Calu3 (cell line): Measurements from ENCODE around the gene CAPN15. TPM values are rescaled to one million over a fixed set of nuclear protein-coding genes. Genes with fewer than 3 reads are reported as not detected.

Experiments used
- BruUV-seq: library from RNA; stranded (reverse); fragments of 400-500 nt; replicated peaks from 2 replicates; lab custom pipeline; 2021; lab: Mats Ljungman, UMichigan
- CTCF ChIA-PET: fragments of 300-600 bp; sonication (Branson Sonifier 250); formaldehyde crosslinking; loops from one replicate; lab custom pipeline; 2022; ENCODE audit warnings: antibody characterized with exemption; lab: Charles Lee
- DNase-seq: peaks from one replicate; pipeline ENCODE4 v3.0.0; 2022
- H3K27ac Mint-ChIP-seq: one replicate; pipeline ENCODE4 v1.8.0; 2022; ENCODE audit warnings: mixed read lengths; ENCODE audit not compliant: unreplicated experiment
- H3K27me3 Mint-ChIP-seq: one replicate; pipeline ENCODE4 v1.8.0; 2022; ENCODE audit warnings: mixed read lengths; ENCODE audit not compliant: unreplicated experiment
- H3K36me3 Mint-ChIP-seq: one replicate; pipeline ENCODE4 v1.8.0; 2022; ENCODE audit warnings: mild to moderate bottlenecking, moderate library complexity, mixed read lengths; ENCODE audit not compliant: insufficient read depth, unreplicated experiment
- H3K4me1 Mint-ChIP-seq: one replicate; pipeline ENCODE4 v1.8.0; 2022; ENCODE audit warnings: mild to moderate bottlenecking, low read depth, mixed read lengths; ENCODE audit not compliant: unreplicated experiment
- H3K4me3 Mint-ChIP-seq: one replicate; pipeline ENCODE4 v1.8.0; 2022; ENCODE audit warnings: mild to moderate bottlenecking, low read depth, moderate library complexity, mixed read lengths; ENCODE audit not compliant: unreplicated experiment
- H3K9me3 Mint-ChIP-seq: one replicate; pipeline ENCODE4 v1.8.0; 2022; ENCODE audit warnings: low read depth, mixed read lengths; ENCODE audit not compliant: unreplicated experiment
- intact Hi-C: fragments of 100-400 bp; cut with micrococcal nuclease; formaldehyde crosslinking; loops from one replicate; pipeline ENCODE4 v1.10.0; 2022; ENCODE audit not compliant: unreplicated experiment
- total RNA-seq: library from RNA; stranded (reverse); gene quantifications from 2 replicates; pipeline ENCODE4 v1.2.3, GENCODE V29; 2022
- TF ChIP-seq, protein P1 (sequence below): fragments of 200-600 bp; IDR thresholded peaks from one replicate; pipeline ENCODE4 v1.8.0; 2022; ENCODE audit warnings: antibody characterized with exemption; ENCODE audit not compliant: unreplicated experiment

The CAPN15 gene
- total RNA-seq, 1 experiment from 2014 or later, result 108 TPM

DNA sequence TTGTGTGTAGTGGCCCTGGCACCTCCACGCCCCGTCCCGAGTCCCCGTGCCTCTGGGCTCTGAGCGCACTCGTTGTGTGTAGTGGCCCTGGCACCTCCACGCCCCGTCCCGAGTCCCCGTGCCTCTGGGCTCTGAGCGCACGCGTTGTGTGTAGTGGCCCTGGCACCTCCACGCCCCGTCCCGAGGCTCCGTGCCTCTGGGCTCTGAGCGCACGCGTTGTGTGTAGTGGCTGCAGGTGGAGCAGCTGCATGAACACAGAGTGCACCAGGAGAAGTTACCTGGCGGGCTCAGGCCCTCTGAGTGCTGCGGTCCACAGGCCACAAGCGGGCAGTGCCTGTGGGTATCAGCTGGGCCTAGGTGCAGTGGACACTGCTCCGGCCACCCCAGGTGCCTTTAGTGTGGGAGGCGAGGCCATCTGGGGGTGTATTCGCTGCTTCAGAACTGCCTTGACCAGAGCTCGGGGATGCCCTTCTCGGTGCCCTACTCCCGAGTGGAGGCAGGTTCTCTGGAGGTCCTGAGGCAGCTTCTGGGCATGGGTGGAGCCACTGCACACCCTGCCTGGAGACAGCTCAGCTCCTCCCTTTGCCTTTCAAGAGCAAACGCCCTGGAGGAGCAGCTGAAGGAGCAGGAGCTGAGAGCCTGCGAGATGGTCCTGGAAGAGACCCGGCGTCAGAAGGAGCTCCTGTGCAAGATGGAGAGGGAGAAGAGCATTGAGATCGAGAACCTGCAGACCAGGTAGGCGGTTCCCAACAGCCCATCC is 17.3 kb upstream of the CAPN15 start:
- CTCF ChIA-PET, result no interaction called here

DNA sequence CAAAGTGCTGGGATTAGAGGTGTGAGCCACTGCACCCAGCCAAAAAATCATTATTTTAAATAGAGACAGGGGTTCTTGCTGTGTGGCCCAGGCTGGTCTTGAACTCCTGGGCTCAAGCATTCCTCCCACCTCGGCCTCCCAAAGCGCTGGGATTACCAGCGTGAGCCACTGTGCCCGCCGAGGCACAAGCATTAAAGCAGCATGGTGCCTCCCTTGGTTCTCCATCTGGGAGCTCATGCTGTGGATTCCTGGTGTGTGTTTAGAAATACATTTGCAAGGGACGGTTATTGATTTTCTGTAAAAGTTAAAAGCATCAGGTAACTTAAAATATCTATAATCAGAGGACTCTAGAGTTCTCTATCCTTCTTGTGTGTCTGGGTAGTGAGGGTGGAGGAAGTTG is 14.7 kb upstream of the CAPN15 start:
- intact Hi-C loops, result no loop called here
- no TSS peak for BruUV-seq
- DNase-seq, result no peak
- TF ChIP-seq, protein P1, sequence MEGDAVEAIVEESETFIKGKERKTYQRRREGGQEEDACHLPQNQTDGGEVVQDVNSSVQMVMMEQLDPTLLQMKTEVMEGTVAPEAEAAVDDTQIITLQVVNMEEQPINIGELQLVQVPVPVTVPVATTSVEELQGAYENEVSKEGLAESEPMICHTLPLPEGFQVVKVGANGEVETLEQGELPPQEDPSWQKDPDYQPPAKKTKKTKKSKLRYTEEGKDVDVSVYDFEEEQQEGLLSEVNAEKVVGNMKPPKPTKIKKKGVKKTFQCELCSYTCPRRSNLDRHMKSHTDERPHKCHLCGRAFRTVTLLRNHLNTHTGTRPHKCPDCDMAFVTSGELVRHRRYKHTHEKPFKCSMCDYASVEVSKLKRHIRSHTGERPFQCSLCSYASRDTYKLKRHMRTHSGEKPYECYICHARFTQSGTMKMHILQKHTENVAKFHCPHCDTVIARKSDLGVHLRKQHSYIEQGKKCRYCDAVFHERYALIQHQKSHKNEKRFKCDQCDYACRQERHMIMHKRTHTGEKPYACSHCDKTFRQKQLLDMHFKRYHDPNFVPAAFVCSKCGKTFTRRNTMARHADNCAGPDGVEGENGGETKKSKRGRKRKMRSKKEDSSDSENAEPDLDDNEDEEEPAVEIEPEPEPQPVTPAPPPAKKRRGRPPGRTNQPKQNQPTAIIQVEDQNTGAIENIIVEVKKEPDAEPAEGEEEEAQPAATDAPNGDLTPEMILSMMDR, result no peak
- Mint-ChIP-seq H3K4me1 (no peaks in the 10 kb centered on the region), H3K9me3 (no peaks in the 10 kb centered on the region), H3K27ac (no peak overlapping the region), H3K27me3 (no peaks in the 10 kb centered on the region), H3K4me3 (no peak overlapping the region), H3K36me3 (no peaks in the 10 kb centered on the region)
- CTCF ChIA-PET, result interaction anchor here (0.6 to 1.2 kb wide), 2 partner anchors 10 to 20 kb away, joined by 3 to 6 read pairs; no protein-coding TSS in a partner anchor

More for the DNA sequence above, 17.3 kb upstream of the CAPN15 start:
- Mint-ChIP-seq H3K9me3 (no peaks in the 10 kb centered on the region), H3K36me3 (no peaks in the 10 kb centered on the region), H3K27me3 (no peaks in the 10 kb centered on the region), H3K4me1 (no peaks in the 10 kb centered on the region), H3K4me3 (no peak overlapping the region), H3K27ac (no peak overlapping the region)
- TF ChIP-seq, protein P1, result no peak
- DNase-seq, result no peak
- intact Hi-C loops, result no loop called here
- no TSS peak for BruUV-seq

DNA sequence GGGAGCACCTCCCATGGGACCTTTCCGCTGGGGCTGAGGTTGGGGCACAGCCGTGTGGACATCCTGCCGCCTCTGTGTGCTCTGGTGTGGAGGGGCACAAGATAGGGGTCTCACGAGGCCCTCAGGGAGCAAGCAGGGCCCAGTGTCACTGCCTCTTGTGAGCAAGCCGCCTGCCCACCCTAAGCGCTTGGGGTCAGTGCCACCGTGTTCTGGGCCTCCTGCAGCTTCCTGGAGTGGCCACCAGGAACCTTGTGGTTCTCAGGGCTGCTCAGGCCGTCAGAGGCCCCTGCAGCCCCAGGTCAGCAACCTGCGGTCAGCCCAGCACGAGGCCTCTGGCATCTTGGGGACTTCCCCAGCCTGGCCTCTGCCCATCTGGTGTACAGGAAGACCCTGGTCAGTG is 13.6 kb upstream of the CAPN15 start:
- intact Hi-C loops, result no loop called here
- no peak for DNase-seq
- no peaks in the 10 kb centered on the region for H3K9me3 Mint-ChIP-seq
- H3K27ac Mint-ChIP-seq, result no peak overlapping the region
- no peaks in the 10 kb centered on the region for H3K36me3 Mint-ChIP-seq
- no peak overlapping the region for H3K4me3 Mint-ChIP-seq
- no peaks in the 10 kb centered on the region for H3K4me1 Mint-ChIP-seq
- CTCF ChIA-PET, result no interaction called here
- H3K27me3 Mint-ChIP-seq, result no peaks in the 10 kb centered on the region
- BruUV-seq, result no TSS peak
- TF ChIP-seq, protein P1, result no peak

DNA sequence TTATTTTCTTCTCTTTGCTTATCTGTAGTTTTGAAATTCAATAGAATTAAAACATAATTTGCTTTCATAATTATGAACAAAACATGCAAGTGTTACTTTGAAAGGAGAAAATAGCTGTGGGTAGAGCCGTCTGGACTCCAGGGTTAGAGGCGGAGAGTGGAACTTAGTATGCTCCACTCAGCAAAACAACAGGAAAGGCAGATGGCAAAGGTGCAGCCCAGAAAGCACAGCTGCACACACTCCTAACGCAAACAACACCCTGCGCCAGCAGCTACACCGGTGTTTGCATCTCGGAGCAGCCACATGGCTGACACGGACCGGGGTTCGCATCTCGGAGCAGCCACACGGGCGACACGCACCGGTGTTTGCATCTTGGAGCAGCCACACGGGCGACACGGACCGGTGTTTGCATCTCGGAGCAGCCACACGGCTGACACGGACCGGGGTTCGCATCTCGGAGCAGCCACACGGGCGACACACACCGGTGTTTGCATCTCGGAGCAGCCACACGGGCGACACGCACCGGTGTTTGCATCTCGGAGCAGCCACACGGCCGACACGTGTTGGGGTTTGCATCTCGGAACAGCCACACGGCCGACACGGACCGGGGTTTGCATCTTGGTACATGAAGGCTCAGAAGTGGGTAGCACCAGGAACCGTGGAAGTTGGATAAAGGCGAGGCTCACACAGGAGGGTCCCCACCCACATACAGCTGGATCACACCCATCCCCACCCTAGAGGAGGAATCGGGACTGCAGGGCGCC is 12.2 kb upstream of the CAPN15 start:
- no peak overlapping the region for H3K27ac Mint-ChIP-seq
- TF ChIP-seq, protein P1, result no peak
- CTCF ChIA-PET, result no interaction called here
- no peak overlapping the region for H3K4me3 Mint-ChIP-seq
- BruUV-seq, result no TSS peak
- H3K36me3 Mint-ChIP-seq, result no peaks in the 10 kb centered on the region
- intact Hi-C loops, result no loop called here
- no peaks in the 10 kb centered on the region for H3K27me3 Mint-ChIP-seq
- DNase-seq, result no peak
- H3K9me3 Mint-ChIP-seq, result no peaks in the 10 kb centered on the region
- no peaks in the 10 kb centered on the region for H3K4me1 Mint-ChIP-seq
